Duodenal mucosa (tissue), 2 donors: Measurements from ENCODE around the gene SLCO2B1.
A peak's percentile ranks its signal among the peaks of the same experiment; 100 is the strongest.

Experiments
- H3K27ac ChIP-seq: one replicate; pipeline ENCODE4 v1.7.0; 2013; ENCODE audit warnings: low read depth, low read length
- H3K27me3 ChIP-seq, 2 donors: one replicate each; pipeline ENCODE4 v1.7.0; 2013; ENCODE audit warnings: low read length in 2 of 2, control low read depth in 1 of 2; ENCODE audit not compliant: insufficient read depth in 2 of 2, control insufficient read depth in 1 of 2
- H3K36me3 ChIP-seq, 2 donors: one replicate each; pipeline ENCODE4 v1.7.0; 2013; ENCODE audit warnings: low read length in 2 of 2, control low read depth in 1 of 2; ENCODE audit not compliant: insufficient read depth in 2 of 2, control insufficient read depth in 1 of 2
- H3K4me1 ChIP-seq, 2 donors: one replicate each; pipeline ENCODE4 v1.7.0; 2013; ENCODE audit warnings: low read length in 2 of 2, control low read depth in 1 of 2; ENCODE audit not compliant: insufficient read depth in 2 of 2, control insufficient read depth in 1 of 2
- H3K4me3 ChIP-seq, 2 donors: one replicate each; pipeline ENCODE4 v1.7.0; 2013; ENCODE audit warnings: low read length in 2 of 2, low read depth in 1 of 2
- H3K9ac ChIP-seq, 2 donors: one replicate each; pipeline ENCODE4 v1.7.0; 2013; ENCODE audit warnings: low read length in 2 of 2, low read depth in 1 of 2
- H3K9me3 ChIP-seq, 2 donors: one replicate each; pipeline ENCODE4 v1.7.0; 2013; ENCODE audit warnings: low read length in 2 of 2, control low read depth in 1 of 2; ENCODE audit not compliant: control insufficient read depth in 1 of 2

The SLCO2B1 gene

DNA sequence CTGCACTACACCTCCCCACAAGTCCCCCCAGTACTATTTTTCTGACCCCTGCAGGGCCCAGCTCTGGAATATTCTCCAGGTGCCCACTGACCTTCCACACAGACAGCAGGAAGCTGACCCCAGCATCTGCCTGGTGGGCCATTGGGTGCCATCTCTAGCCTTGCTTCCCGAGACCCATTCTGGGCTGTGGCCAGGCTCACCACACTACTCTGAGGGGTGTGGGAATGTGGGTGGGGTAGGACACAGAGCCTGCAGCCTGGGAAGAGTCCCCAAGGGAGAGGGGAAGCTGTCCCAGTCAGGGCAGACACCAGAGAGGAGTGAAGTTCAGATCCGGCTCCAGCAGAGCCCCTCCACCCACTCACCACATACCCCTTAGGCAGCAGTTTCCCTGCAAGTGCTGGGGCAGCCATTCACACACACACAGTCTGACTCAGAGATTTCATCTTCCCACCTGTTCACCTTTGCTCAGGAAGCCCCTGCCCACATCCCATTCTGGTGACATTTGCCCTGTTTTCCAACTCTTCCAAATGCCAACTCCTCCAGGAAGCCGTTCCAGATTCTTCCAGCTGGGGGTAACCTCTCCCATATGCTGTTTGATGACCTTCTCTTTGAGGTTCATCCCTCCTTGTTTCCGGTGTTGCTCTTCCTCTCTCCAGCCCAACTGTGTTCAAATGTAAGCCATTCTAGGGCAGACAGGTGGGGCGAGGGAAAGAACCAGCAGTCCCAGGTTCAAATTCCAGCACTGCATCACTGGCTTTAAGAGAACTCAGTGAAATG lies 1.9 kb downstream of the SLCO2B1 start:
- Histone ChIP-seq H3K4me3 (peak overlapping the region; percentile 70 to 79), H3K4me1 (peaks cover 71 to 75% of the 10 kb centered on the region in 2 donors), H3K36me3 (peaks cover 0 to 3% of the 10 kb centered on the region in 2 donors), H3K27me3 (no peaks in the 10 kb centered on the region), H3K9me3 (no peaks in the 10 kb centered on the region), H3K9ac (peak overlapping the region; percentile 74 to 88), H3K27ac (peak overlapping the region; percentile 67)

DNA sequence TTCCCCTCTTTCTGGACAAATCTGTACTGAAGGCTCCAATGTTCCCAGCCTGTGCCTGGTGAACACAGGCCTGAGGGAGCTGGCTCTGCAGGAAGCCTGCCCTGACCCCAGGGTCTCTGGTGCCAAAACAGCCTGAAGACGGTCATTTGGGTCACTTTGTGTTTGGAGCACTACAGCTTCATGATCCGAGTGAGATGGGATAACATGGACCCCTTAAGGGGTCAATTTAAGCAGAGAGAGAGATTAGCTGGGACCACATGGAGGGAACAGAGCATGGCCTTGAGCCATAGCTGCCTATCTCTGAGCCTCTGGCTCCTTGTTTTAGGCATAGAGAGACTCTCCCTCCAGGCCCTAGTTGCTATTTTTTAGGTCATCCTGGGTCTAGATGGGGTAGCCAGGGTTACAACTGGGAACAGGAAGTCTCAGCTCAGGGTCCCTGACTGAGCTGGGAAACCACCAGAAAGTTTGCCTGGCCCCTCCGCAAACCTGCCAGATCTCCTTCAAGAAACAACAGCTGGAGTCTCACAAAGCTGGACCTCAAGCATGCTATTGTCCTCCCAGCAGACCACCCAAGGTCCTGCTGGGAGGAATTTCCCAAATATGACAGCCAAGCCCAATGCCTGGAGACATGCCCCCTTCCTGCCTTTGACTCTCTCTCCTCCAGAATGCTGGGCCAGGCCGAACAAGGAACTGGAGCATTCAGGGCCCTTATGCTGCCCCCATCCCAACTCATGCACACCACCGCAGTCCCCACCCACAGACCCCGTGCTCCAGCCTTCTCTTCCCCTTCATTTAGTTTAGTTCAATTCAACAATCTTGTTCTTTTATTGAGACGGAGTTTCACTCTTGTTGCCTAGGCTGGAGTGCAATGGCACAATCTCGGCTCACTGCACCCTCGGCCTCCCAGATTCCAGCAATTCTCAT lies 4.0 kb downstream of the SLCO2B1 start:
- no peak overlapping the region for H3K27ac ChIP-seq
- H3K9me3 ChIP-seq, result no peaks in the 10 kb centered on the region
- peak overlapping the region; percentile 8 to 43 for H3K9ac ChIP-seq
- H3K4me3 ChIP-seq, result peak overlapping the region; percentile 10 to 50
- H3K36me3 ChIP-seq, result peaks cover 0 to 3% of the 10 kb centered on the region in 2 donors
- no peaks in the 10 kb centered on the region for H3K27me3 ChIP-seq
- peaks cover 70 to 76% of the 10 kb centered on the region in 2 donors for H3K4me1 ChIP-seq

DNA sequence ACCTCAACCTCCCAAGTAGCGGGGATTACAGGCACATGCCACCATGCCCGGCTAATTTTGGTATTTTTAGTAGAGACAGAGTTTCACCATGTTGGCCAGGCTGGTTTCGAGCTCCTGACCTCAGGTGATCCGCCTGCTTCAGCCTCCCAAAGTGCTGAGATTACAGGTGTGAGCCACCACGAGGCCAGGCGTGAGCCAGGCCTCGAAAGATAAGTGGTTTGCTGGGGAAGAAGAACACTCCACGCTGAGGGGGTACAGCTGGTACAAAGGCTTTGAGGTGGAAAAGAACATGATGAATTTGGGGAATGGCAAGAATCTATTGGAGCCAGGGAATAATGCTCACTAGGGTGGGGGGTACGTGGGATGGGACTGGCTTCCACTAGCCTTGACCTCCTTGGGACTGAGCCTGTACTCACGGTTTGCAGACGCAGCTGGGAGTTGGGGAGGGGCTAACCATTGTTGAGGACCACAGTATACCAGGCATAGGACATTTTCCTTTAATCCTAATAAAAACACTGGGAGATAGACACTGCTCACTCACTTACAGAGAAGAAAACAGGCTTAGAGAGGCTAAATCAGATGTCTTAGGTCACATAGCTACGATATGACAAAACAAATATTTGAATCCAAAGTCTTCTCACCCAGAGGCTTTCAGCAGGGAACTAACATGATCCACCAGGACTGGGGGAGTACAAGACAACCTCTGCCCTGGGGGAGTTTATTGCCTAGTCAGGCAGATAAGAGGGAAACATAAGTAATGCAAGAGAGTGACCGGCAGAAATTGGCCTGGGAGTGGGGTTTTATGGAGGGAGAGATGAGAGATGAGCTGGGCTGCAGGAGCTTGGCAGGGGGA lies 4.9 kb downstream of the SLCO2B1 start:
- Histone ChIP-seq H3K36me3 (peaks cover 0 to 3% of the 10 kb centered on the region in 2 donors), H3K9me3 (no peaks in the 10 kb centered on the region), H3K9ac (peak overlapping the region; percentile 8 to 10), H3K27me3 (no peaks in the 10 kb centered on the region), H3K4me1 (peaks cover 66 to 76% of the 10 kb centered on the region in 2 donors), H3K27ac (peak overlapping the region; percentile 80), H3K4me3 (peak overlapping the region; percentile 28 to 42)

DNA sequence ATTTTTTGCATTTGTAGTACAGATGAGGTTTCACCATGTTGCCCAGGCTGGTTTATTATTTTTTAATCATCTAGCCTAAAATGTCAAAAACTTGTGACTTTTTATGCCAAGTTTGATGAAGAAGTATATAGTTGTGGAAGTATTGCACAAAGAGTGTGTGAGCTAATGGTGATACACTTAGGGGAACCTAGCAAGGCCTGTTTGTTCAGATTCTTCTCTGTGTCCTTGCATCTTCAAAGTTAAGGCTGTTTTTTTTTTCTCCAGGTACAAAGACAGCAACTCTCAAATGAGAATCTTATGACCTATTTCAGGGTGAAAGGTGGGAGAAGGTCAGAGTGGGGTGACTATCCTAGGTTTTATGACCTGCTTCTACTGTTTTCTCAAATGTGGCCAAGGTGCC lies 7.3 kb downstream of the SLCO2B1 start:
- Histone ChIP-seq H3K9ac (no peak overlapping the region), H3K9me3 (no peaks in the 10 kb centered on the region), H3K36me3 (peaks cover 6 to 9% of the 10 kb centered on the region in 2 donors), H3K27me3 (no peaks in the 10 kb centered on the region), H3K27ac (no peak overlapping the region), H3K4me1 (peaks cover 76 to 83% of the 10 kb centered on the region in 2 donors), H3K4me3 (no peak overlapping the region)

DNA sequence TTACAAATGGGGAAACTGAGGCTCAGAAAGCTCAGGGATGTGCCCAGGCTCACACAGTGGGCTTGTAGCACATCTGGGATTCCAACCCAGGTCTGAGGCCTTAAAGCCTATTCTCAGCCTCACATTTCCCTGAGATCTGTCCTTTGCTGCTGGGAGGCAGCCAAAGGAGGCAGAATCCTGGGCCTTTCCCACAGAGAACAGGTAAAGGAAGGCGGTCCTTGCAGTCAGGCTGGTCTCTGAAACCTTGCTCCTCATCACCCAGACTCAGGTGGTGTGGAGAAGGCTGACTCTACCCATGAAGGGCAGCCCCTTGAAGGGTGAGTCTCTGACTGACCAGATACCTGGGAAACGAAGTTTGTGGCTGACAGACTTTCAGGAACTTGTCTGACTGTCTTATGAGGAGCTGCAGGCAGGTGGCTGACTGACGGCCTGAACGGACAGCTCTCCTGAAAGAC lies 7.8 kb downstream of the SLCO2B1 start:
- H3K27ac ChIP-seq, result peak overlapping the region; percentile 74

DNA sequence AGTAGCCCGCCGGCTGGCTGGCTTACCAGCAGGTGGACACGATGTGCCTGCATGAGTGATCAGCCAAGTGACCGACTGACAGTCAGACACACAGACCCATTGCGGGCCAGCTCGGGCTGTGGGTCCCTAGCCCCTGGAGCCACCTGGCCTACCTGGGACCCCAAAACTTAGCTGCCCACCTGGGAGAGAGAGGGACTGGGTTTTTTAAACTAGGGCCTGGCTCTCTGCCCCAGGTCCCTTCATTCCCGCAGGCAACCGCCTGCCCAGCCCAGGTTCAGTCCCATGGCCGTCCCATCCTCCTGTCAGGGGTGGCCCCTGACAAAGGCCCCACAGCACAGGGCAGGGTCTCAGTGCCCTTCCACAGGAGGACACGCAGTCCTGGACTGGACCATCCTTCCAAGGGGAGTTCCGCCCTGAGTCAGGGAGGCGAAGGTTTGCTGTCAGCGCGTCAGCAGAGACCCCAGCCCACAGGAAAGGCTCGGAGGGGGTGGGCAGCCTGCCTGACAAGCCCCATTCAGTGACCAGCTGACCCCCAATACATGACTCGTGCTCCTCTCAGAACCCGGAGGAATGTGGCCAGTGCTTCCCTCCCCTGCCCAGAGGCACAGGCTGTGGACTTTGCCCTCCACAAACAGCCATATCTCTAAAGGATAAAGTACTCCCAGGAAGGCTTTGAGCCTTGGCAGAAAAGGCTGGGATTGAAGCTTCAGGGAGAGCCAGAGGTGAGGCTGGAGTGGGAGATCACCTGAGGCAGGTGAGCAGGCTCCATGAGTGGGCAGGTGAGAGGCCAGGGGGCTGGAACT lies 8.4 kb downstream of the SLCO2B1 start:
- Histone ChIP-seq H3K27me3 (no peaks in the 10 kb centered on the region), H3K9me3 (no peaks in the 10 kb centered on the region), H3K4me1 (peaks cover 78 to 85% of the 10 kb centered on the region in 2 donors), H3K27ac (peak overlapping the region; percentile 74), H3K36me3 (peaks cover 6 to 9% of the 10 kb centered on the region in 2 donors), H3K4me3 (peak overlapping the region; percentile 46 to 51), H3K9ac (peak overlapping the region; percentile 53 to 63)

More for the DNA sequence above, 7.8 kb downstream of the SLCO2B1 start:
- Histone ChIP-seq H3K4me3 (peak overlapping the region; percentile 29 to 51), H3K9me3 (no peaks in the 10 kb centered on the region), H3K4me1 (peaks cover 74 to 83% of the 10 kb centered on the region in 2 donors), H3K27me3 (no peaks in the 10 kb centered on the region), H3K36me3 (peaks cover 6 to 9% of the 10 kb centered on the region in 2 donors), H3K9ac (peak overlapping the region; percentile 53 to 63)

DNA sequence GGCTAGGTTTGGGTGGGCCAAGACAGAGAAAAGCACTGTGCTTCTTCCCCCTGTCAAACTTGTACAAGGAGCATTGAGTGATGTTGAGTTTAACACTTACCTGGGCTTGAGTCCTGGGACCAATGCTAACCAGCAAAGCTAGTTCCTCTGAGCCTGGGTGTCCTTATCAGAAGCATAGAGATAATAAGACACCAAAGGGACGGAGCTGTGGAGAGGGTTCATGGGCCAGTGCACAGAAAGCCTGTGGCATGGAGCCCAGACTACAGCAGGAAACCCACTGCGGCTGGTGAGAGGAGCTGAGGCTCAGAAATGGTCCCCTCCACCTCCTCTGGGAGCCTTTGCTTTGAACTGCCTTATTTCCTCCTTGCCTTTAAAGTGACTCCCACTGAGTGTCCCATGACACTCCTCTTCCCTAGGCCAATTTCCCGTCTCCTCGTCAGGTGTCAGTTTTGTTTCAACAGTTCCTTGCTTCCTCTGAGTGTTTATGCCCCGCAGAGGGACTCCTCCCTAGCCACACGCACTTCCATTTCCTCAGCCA lies 9.4 kb downstream of the SLCO2B1 start:
- Histone ChIP-seq H3K9me3 (no peaks in the 10 kb centered on the region), H3K9ac (peak overlapping the region; percentile 53 to 63), H3K4me1 (peaks cover 77 to 85% of the 10 kb centered on the region in 2 donors), H3K36me3 (peaks cover 6 to 9% of the 10 kb centered on the region in 2 donors), H3K27me3 (no peaks in the 10 kb centered on the region), H3K4me3 (peak overlapping the region; percentile 46 to 51), H3K27ac (peak overlapping the region; percentile 74)

DNA sequence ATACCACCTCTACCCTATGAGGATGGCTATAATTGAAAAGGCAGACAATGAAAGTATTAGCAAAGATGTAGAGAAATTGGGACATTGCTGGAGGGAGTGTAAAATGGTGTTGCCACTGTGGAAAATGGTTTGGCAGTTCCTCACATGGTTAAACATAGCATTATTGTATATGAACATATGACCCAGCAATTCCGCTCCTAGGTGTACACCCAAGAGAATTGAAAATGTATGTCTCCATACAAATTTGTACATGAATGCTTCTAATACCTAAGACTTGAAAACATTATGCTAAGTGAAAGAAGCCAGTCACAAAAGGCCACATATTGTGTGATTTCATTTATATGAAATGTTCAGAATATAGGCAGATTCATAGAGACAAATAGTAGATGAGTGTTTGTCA lies 10.0 kb downstream of the SLCO2B1 start:
- peak overlapping the region; percentile 53 to 63 for H3K9ac ChIP-seq
- peak overlapping the region; percentile 46 to 51 for H3K4me3 ChIP-seq
- peaks cover 77 to 79% of the 10 kb centered on the region in 2 donors for H3K4me1 ChIP-seq
- H3K36me3 ChIP-seq, result peaks cover 6 to 15% of the 10 kb centered on the region in 2 donors
- no peaks in the 10 kb centered on the region for H3K9me3 ChIP-seq
- H3K27me3 ChIP-seq, result no peaks in the 10 kb centered on the region
- peak overlapping the region; percentile 74 for H3K27ac ChIP-seq
